Hindlimb muscle (tissue), 1 donor: ENCODE measurements around the gene RSBN1L. TPM values are rescaled to one million over a fixed set of nuclear protein-coding genes. Genes with fewer than 3 reads are reported as not detected.

ENCODE experiments used
- DNase-seq: peaks from one replicate; pipeline ENCODE4 v3.0.0-alpha.2; 2013
- polyA plus RNA-seq: library from polyadenylated mRNA; unstranded; fragments of 120-200 nt; gene quantifications from one replicate; pipeline ENCODE4 v1.2.1, GENCODE V29; 2013; ENCODE audit not compliant: insufficient read length

Gene RSBN1L
- polyA plus RNA-seq, 1 donor: 15.5 TPM

GRCh38 chr7:77734659-77735421 is 38.6 kb downstream of the RSBN1L start:
- DNase-seq: no peak

- no peak for DNase-seq
Observed at GRCh38 chr7:77735457-77735856, 39.2 kb downstream of the RSBN1L start.

- DNase-seq: no peak
Observed at GRCh38 chr7:77736991-77737390, 40.7 kb downstream of the RSBN1L start.

GRCh38 chr7:77738382-77738781 is 42.1 kb downstream of the RSBN1L start:
- DNase-seq: no peak

- no peak for DNase-seq
Observed at GRCh38 chr7:77738871-77739270, 42.6 kb downstream of the RSBN1L start.

GRCh38 chr7:77740257-77740656 is 44.0 kb downstream of the RSBN1L start:
- DNase-seq: no peak

- no peak for DNase-seq
Observed at GRCh38 chr7:77743518-77743917, 47.3 kb downstream of the RSBN1L start.

- DNase-seq: no peak
Observed at GRCh38 chr7:77745746-77746145, 49.5 kb downstream of the RSBN1L start.

- no peak for DNase-seq
Observed at GRCh38 chr7:77746164-77746823, 50.0 kb downstream of the RSBN1L start.

- DNase-seq: no peak
Observed at GRCh38 chr7:77746824-77747165, 50.5 kb downstream of the RSBN1L start.

- DNase-seq: no peak
Observed at GRCh38 chr7:77747178-77747577, 50.9 kb downstream of the RSBN1L start.

- DNase-seq: no peak
Observed at GRCh38 chr7:77747718-77748117, 51.5 kb downstream of the RSBN1L start.

- DNase-seq: no peak
Observed at GRCh38 chr7:77752016-77752415, 55.8 kb downstream of the RSBN1L start.

GRCh38 chr7:77753173-77753572 is 56.9 kb downstream of the RSBN1L start:
- DNase-seq: no peak

- no peak for DNase-seq
Observed at GRCh38 chr7:77757589-77757988, 61.3 kb downstream of the RSBN1L start.

- peak; percentile 67 for DNase-seq
Observed at GRCh38 chr7:77759294-77759889, 63.1 kb downstream of the RSBN1L start.

GRCh38 chr7:77760809-77761453 is 64.7 kb downstream of the RSBN1L start:
- DNase-seq: no peak

GRCh38 chr7:77765481-77765880 is 69.2 kb downstream of the RSBN1L start:
- DNase-seq: no peak

- no peak for DNase-seq
Observed at GRCh38 chr7:77765906-77766800, 69.9 kb downstream of the RSBN1L start.

- no peak for DNase-seq
Observed at GRCh38 chr7:77766801-77767605, 70.7 kb downstream of the RSBN1L start.

GRCh38 chr7:77770316-77770715 is 74.1 kb downstream of the RSBN1L start:
- no peak for DNase-seq
